ENCODE results near the gene SYCP3.

Gene SYCP3

DNA sequence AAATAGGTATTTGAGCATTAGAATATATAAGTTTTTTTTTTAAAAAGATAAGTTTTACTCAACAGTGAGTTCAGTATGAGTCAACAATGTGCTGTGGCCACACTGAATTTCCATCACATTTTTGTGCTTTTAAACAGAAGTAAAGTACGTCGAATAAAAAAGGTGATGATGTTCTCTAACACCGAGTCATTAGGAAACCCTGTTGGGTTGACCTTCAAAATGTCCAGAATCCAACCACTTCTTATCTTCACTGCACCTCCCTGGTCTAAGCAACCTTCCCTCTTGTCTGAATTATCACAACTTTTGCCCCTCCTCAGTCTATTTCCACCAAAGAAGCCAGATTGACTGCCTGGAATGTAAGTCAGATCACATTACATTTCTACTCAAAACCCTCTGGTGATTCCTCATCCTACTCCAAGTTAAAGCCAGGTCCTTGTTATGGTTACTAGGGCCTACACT is 43.0 kb upstream of the SYCP3 start:
- TF ChIP-seq, protein P1, sequence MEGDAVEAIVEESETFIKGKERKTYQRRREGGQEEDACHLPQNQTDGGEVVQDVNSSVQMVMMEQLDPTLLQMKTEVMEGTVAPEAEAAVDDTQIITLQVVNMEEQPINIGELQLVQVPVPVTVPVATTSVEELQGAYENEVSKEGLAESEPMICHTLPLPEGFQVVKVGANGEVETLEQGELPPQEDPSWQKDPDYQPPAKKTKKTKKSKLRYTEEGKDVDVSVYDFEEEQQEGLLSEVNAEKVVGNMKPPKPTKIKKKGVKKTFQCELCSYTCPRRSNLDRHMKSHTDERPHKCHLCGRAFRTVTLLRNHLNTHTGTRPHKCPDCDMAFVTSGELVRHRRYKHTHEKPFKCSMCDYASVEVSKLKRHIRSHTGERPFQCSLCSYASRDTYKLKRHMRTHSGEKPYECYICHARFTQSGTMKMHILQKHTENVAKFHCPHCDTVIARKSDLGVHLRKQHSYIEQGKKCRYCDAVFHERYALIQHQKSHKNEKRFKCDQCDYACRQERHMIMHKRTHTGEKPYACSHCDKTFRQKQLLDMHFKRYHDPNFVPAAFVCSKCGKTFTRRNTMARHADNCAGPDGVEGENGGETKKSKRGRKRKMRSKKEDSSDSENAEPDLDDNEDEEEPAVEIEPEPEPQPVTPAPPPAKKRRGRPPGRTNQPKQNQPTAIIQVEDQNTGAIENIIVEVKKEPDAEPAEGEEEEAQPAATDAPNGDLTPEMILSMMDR (IDR thresholded peaks at IDR 0.05; ENCODE audit: insufficient read depth, low read length, poor library complexity, severe bottlenecking) = no peak
- peaks cover 2% of the 10 kb centered on the region; the same call in 1 of the 2 replicates for H3K36me3 ChIP-seq (ENCODE audit: control insufficient read depth, insufficient read depth, low read length)

DNA sequence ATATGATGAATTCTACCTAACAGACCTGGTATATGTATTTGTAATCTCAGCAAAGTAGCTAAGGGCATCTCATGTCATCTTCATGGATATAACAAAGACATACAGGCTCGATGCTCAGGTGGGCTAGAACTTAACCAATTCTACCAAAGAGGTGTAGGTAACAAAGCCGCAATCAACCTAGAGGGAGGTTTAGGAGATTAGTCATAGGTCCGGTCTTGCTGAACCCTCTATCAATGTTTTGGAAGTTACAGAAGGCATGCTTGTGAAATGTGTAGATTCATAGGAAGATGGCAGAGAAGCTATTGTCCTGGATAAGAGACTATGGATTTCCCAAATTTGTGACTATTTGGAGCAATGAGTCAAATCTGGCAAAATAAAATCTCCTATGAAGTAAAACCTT is 42.6 kb upstream of the SYCP3 start:
- H3K36me3 ChIP-seq (ENCODE audit: control insufficient read depth, insufficient read depth, low read length) = peaks cover 2% of the 10 kb centered on the region; the same call in 1 of the 2 replicates
- no peak for DNase-seq (ENCODE audit: extremely low read depth, insufficient read length)
- TF ChIP-seq, protein P1 (IDR thresholded peaks at IDR 0.05; ENCODE audit: insufficient read depth, low read length, poor library complexity, severe bottlenecking) = no peak
- H3K27me3 ChIP-seq (replicated peaks; ENCODE audit: control insufficient read depth, insufficient read depth, low read length) = no peaks in the 10 kb centered on the region
- H3K4me3 ChIP-seq (replicated peaks; ENCODE audit: low read depth, low read length) = no peak overlapping the region

More for the DNA sequence above, 43.0 kb upstream of the SYCP3 start:
- no peak for DNase-seq (ENCODE audit: extremely low read depth, insufficient read length)
- H3K4me3 ChIP-seq (replicated peaks; ENCODE audit: low read depth, low read length) = no peak overlapping the region
- H3K27me3 ChIP-seq (replicated peaks; ENCODE audit: control insufficient read depth, insufficient read depth, low read length) = no peaks in the 10 kb centered on the region

DNA sequence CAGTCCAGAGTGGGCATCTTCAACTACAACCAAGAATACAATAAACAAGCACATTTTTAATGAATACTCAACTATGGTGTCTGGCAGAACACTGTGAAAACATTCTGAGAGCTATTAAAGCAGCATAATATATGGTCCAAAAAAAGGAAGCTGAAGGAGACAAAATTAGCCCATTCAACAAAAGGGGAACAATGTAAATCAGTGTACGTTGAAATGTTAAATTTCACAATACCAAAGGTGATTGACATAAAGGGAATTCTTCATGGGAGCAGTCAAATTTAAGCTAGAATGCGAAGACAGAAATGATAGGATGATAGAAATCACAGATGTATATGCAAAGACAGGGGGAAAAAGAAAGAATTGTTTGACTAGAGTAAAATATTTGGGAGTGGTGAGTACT is 41.3 kb upstream of the SYCP3 start:
- DNase-seq (ENCODE audit: extremely low read depth, insufficient read length) = no peak
- no peaks in the 10 kb centered on the region for H3K27me3 ChIP-seq (replicated peaks; ENCODE audit: control insufficient read depth, insufficient read depth, low read length)
- no peak overlapping the region for H3K4me3 ChIP-seq (replicated peaks; ENCODE audit: low read depth, low read length)
- peaks cover 5% of the 10 kb centered on the region; the same call in 1 of the 2 replicates for H3K36me3 ChIP-seq (ENCODE audit: control insufficient read depth, insufficient read depth, low read length)
- TF ChIP-seq, protein P1 (IDR thresholded peaks at IDR 0.05; ENCODE audit: insufficient read depth, low read length, poor library complexity, severe bottlenecking) = no peak

DNA sequence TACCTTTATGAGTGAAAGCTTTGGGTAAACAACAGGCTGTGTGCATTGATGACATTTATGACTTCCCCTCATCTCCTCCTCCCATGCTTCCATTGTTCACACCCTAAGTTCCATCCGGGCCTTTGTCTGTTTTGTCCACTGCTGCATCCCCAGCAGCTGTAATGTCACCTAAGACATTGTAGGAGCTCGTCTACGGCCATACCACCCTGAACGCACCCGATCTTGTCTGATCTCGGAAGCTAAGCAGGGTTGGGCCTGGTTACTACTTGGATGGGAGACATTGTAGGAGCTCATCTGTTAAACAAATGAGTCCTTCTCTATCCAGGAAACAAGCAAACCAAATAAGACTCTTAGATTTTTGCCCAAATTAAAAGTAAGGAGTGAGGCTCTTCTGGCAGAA is 40.4 kb upstream of the SYCP3 start:
- H3K27me3 ChIP-seq (replicated peaks; ENCODE audit: control insufficient read depth, insufficient read depth, low read length) = no peaks in the 10 kb centered on the region
- TF ChIP-seq, protein P1 (IDR thresholded peaks at IDR 0.05; ENCODE audit: insufficient read depth, low read length, poor library complexity, severe bottlenecking) = no peak
- DNase-seq (ENCODE audit: extremely low read depth, insufficient read length) = no peak
- no peak overlapping the region for H3K4me3 ChIP-seq (replicated peaks; ENCODE audit: low read depth, low read length)
- peaks cover 3% of the 10 kb centered on the region; the same call in 1 of the 2 replicates for H3K36me3 ChIP-seq (ENCODE audit: control insufficient read depth, insufficient read depth, low read length)

DNA sequence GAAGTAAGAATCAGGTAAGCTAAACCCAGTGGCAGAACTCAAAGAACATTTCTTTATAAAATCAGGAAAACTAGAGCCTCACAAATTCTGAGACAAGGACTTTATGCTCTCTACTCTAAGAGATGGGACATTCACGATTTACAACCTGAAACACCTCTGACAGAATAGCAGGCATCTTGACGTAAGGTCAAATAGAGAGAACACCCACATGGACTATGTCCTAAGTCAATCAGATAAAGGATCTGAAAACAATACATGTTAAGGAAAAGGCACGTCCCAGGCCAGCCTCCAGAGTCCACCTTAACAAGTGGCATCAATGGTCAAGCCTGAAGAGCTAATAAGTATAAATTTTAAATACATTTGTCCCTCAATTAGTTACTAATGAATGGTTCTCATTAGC is 39.9 kb upstream of the SYCP3 start:
- H3K36me3 ChIP-seq (ENCODE audit: control insufficient read depth, insufficient read depth, low read length) = peaks cover 3% of the 10 kb centered on the region; the same call in 1 of the 2 replicates
- no peak for DNase-seq (ENCODE audit: extremely low read depth, insufficient read length)
- TF ChIP-seq, protein P1 (IDR thresholded peaks at IDR 0.05; ENCODE audit: insufficient read depth, low read length, poor library complexity, severe bottlenecking) = no peak

DNA sequence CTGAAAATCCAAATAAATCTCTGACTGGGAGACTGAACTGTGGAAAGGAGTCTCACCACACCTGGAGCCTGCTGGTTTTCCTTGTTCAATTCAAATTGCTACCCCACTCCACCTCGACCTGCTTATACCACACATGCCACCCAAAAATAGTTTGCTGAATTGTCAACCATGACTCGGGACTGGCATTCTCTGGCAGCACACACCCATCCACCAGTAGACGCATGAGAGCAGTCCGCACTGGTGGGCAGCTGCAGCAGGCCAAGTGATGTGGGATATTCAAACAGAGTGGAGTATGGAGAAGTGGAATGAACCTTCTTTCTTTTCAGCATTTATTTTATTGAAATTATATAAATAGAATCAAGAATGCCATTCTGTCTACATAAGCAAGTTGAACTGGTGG is 38.7 kb upstream of the SYCP3 start:
- H3K4me3 ChIP-seq (replicated peaks; ENCODE audit: low read depth, low read length) = no peak overlapping the region
- no peak for DNase-seq (ENCODE audit: extremely low read depth, insufficient read length)
- peaks cover 3% of the 10 kb centered on the region; the same call in 1 of the 2 replicates for H3K36me3 ChIP-seq (ENCODE audit: control insufficient read depth, insufficient read depth, low read length)
- TF ChIP-seq, protein P1 (IDR thresholded peaks at IDR 0.05; ENCODE audit: insufficient read depth, low read length, poor library complexity, severe bottlenecking) = no peak
- H3K27me3 ChIP-seq (replicated peaks; ENCODE audit: control insufficient read depth, insufficient read depth, low read length) = no peaks in the 10 kb centered on the region

More for the DNA sequence above, 39.9 kb upstream of the SYCP3 start:
- Histone ChIP-seq H3K4me3 (replicated peaks; ENCODE audit: low read depth, low read length) (no peak overlapping the region), H3K27me3 (replicated peaks; ENCODE audit: control insufficient read depth, insufficient read depth, low read length) (no peaks in the 10 kb centered on the region)
